AG20443 (cell line): ENCODE data around the gene FTH1.
A peak's percentile ranks its signal among the peaks of the same experiment; 100 is the strongest.
"Not testable (repeated sequence)": the region's sequence is repeated elsewhere in the genome, so short reads cannot be mapped to it uniquely, and the experiment has no call there.

Source experiments
- DNase-seq: peaks from one replicate; pipeline ENCODE4 v3.0.0; 2012; ENCODE audit warnings: low spot score, mixed read lengths

The FTH1 gene

GRCh38 chr11:61978703-61979661 lies 11.5 kb upstream of the FTH1 start:
- DNase-seq = peak; percentile 55

- DNase-seq = no peak
Measured at GRCh38 chr11:61976813-61977475, 9.5 kb upstream of the FTH1 start.

- no peak for DNase-seq
Measured at GRCh38 chr11:61976420-61976800, 9.0 kb upstream of the FTH1 start.

- DNase-seq = no peak
Measured at GRCh38 chr11:61975638-61976419, 8.4 kb upstream of the FTH1 start.

GRCh38 chr11:61974766-61975631 lies 7.6 kb upstream of the FTH1 start:
- no peak for DNase-seq

- DNase-seq = no peak
Measured at GRCh38 chr11:61973476-61974162, 6.2 kb upstream of the FTH1 start.

- peak; percentile 58 for DNase-seq
Measured at GRCh38 chr11:61972672-61973475, 5.4 kb upstream of the FTH1 start.

GRCh38 chr11:61972112-61972671 lies 4.8 kb upstream of the FTH1 start:
- no peak for DNase-seq

GRCh38 chr11:61971248-61972111 lies 4.0 kb upstream of the FTH1 start:
- DNase-seq = peak; percentile 94

- peak; percentile 47 for DNase-seq
Measured at GRCh38 chr11:61969838-61970662, 2.6 kb upstream of the FTH1 start.

GRCh38 chr11:61969391-61969758 lies 1.9 kb upstream of the FTH1 start:
- no peak for DNase-seq

GRCh38 chr11:61968758-61969390 lies 1.4 kb upstream of the FTH1 start:
- no peak for DNase-seq

- DNase-seq = no peak
Measured at GRCh38 chr11:61967924-61968757, 707 bp upstream of the FTH1 start.

- DNase-seq = no peak
Measured at GRCh38 chr11:61966734-61967115, 709 bp downstream of the FTH1 start.

GRCh38 chr11:61964666-61965271 lies 2.7 kb downstream of the FTH1 start:
- not testable (repeated sequence) for DNase-seq

GRCh38 chr11:61964058-61964665 lies 3.3 kb downstream of the FTH1 start:
- no peak for DNase-seq
